HCT116 (cell line): ENCODE measurements around the gene MTREX. TPM values are rescaled to one million over a fixed set of nuclear protein-coding genes. Genes with fewer than 3 reads are reported as not detected.
A peak's percentile ranks its signal among the peaks of the same experiment; 100 is the strongest.

Experiments used
- ATAC-seq: fragments of 200-7000 bp; cut with Tn5 transposase; 2 replicates; pipeline ENCODE4 v1.9.1; 2020; ENCODE audit warnings: mild to moderate bottlenecking, moderate library complexity
- BruUV-seq: library from RNA; stranded (reverse); fragments of 400-500 nt; replicated peaks from 2 replicates; lab custom pipeline; 2021; lab: Mats Ljungman, UMichigan
- CTCF ChIA-PET: fragments of 300-600 bp; sonication (Branson Sonifier 250); formaldehyde crosslinking; loops from one replicate; lab custom pipeline; 2021; ENCODE audit warnings: antibody characterized with exemption; lab: Charles Lee
- POLR2A ChIA-PET: fragments of 300-600, 350-600 bp; sonication (Branson Sonifier 250); formaldehyde crosslinking; loops from one replicate; lab custom pipeline; 2021; ENCODE audit warnings: antibody characterized with exemption; lab: Charles Lee
- RAD21 ChIA-PET, 2 experiments: fragments of 300-600 bp; sonication (Branson Sonifier 250); formaldehyde crosslinking; loops; one replicate each; lab custom pipeline; 2023; ENCODE audit warnings: low total read pairs in 2 of 2; ENCODE audit not compliant: uncharacterized antibody in 2 of 2, unreplicated experiment in 2 of 2, low non-redundant PET in 1 of 2; lab: Charles Lee
- DNase-seq: peaks from one replicate; pipeline ENCODE4 v3.0.0-alpha.2; 2010; ENCODE audit warnings: low read depth, low spot score
- H2AFZ ChIP-seq: fragments of 200-600 bp; shearing (Covaris generic), sonication (generic); 2 replicates; pipeline ENCODE4 v1.6.1; 2017; ENCODE audit warnings: low read depth, mixed run types, mixed read lengths, antibody characterized with exemption, low read length; ENCODE audit not compliant: poor library complexity, severe bottlenecking
- H3K27ac ChIP-seq: 2 replicates; pipeline ENCODE4 v1.5.1; 2012; ENCODE audit warnings: low read depth, low read length
- H3K27me3 ChIP-seq: fragments of 200-600 bp; sonication (generic); 2 replicates; pipeline ENCODE4 v1.6.1; 2016; ENCODE audit warnings: mixed run types, low read length, mixed read lengths; ENCODE audit not compliant: insufficient read depth
- H3K36me3 ChIP-seq, 2 experiments: fragments of 200-500 bp in 1 of 2; fragments of 200-600 bp in 1 of 2; sonication (Bioruptor generic) in 1 of 2; sonication (generic) in 1 of 2; 2 replicates each; pipeline versions ENCODE4 v1.5.1 to v1.6.1; 2014 to 2016; ENCODE audit warnings: low read length in 2 of 2, inconsistent platforms in 1 of 2, mixed read lengths in 1 of 2, mixed run types in 1 of 2; ENCODE audit not compliant: insufficient read depth in 2 of 2, control insufficient read depth in 1 of 2
- H3K4me1 ChIP-seq, 2 experiments: fragments of 200-600 bp in 1 of 2; sonication (generic) in 1 of 2; 2 replicates each; pipeline versions ENCODE4 v1.5.1 to v1.6.1; 2012 to 2017; ENCODE audit warnings: low read length in 2 of 2, inconsistent platforms in 1 of 2, mild to moderate bottlenecking in 1 of 2, mixed read lengths in 1 of 2, mixed run types in 1 of 2, moderate library complexity in 1 of 2; ENCODE audit not compliant: insufficient read depth in 2 of 2, control insufficient read depth in 1 of 2
- H3K4me2 ChIP-seq: fragments of 200-600 bp; sonication (generic); 2 replicates; pipeline ENCODE4 v1.6.1; 2017; ENCODE audit warnings: mixed run types, low read length, mixed read lengths
- H3K4me3 ChIP-seq, 2 experiments: fragments of 200-600 bp in 1 of 2; sonication (generic) in 1 of 2; replicated peaks in 1 of 2; 2 replicates each; pipeline ENCODE4 v1.5.1; 2011 to 2016; ENCODE audit warnings: low read length in 2 of 2, control low read depth in 1 of 2, low read depth in 1 of 2, mild to moderate bottlenecking in 1 of 2, mixed read lengths in 1 of 2, mixed run types in 1 of 2
- H3K79me2 ChIP-seq: fragments of 200-600 bp; sonication (generic); 2 replicates; pipeline ENCODE4 v1.6.1; 2017; ENCODE audit warnings: mild to moderate bottlenecking, mixed run types, low read length, moderate library complexity, mixed read lengths; ENCODE audit not compliant: insufficient read depth
- H3K9ac ChIP-seq: fragments of 200-600 bp; sonication (generic); 2 replicates; pipeline ENCODE4 v1.6.1; 2016; ENCODE audit warnings: low read length, mixed read lengths
- H3K9me2 ChIP-seq: fragments of 200-600 bp; sonication (generic), shearing (Covaris generic); 2 replicates; pipeline ENCODE4 v1.6.1; 2017; ENCODE audit warnings: mixed run types, mild to moderate bottlenecking, moderate library complexity; ENCODE audit not compliant: insufficient read depth
- H3K9me3 ChIP-seq, 2 experiments: fragments of 200-500 bp in 1 of 2; fragments of 200-600 bp in 1 of 2; sonication (Bioruptor generic) in 1 of 2; sonication (generic) in 1 of 2; 2 replicates each; pipeline ENCODE4 v1.6.1; 2014 to 2017; ENCODE audit warnings: low read length in 2 of 2, mixed read lengths in 2 of 2, inconsistent platforms in 1 of 2, low read depth in 1 of 2, mild to moderate bottlenecking in 1 of 2, mixed run types in 1 of 2, moderate library complexity in 1 of 2; ENCODE audit not compliant: control insufficient read depth in 1 of 2, insufficient read depth in 1 of 2
- H4K20me1 ChIP-seq: fragments of 200-600 bp; sonication (generic), shearing (Covaris generic); 2 replicates; pipeline ENCODE4 v1.6.1; 2017; ENCODE audit warnings: mixed run types, mild to moderate bottlenecking, moderate library complexity; ENCODE audit not compliant: insufficient read depth
- CBX3 ChIP-seq: IDR thresholded peaks from 2 replicates; pipeline ENCODE4 v1.6.1; 2012; ENCODE audit warnings: low read depth
- ELF1 ChIP-seq: IDR thresholded peaks from 2 replicates; pipeline ENCODE4 v1.6.1; 2012; ENCODE audit warnings: low read depth, borderline replicate concordance
- EZH2phosphoT487 ChIP-seq: fragments of 200-600 bp; IDR thresholded peaks from 2 replicates; pipeline ENCODE4 v1.6.1; 2018; ENCODE audit warnings: antibody characterized with exemption, borderline replicate concordance
- JUND ChIP-seq: IDR thresholded peaks from 2 replicates; pipeline ENCODE4 v1.6.1; 2012
- RAD21 ChIP-seq: IDR thresholded peaks from 2 replicates; pipeline ENCODE4 v1.6.1; 2012; ENCODE audit warnings: low read depth, mild to moderate bottlenecking
- REST ChIP-seq: IDR thresholded peaks from 2 replicates; pipeline ENCODE4 v1.6.1; 2012; ENCODE audit warnings: low read depth
- SRF ChIP-seq: IDR thresholded peaks from 2 replicates; pipeline ENCODE4 v1.6.1; 2012; ENCODE audit warnings: low read depth
- TCF7L2 ChIP-seq: IDR thresholded peaks from 2 replicates; pipeline ENCODE4 v1.7.0; 2011; ENCODE audit warnings: borderline replicate concordance, inconsistent platforms; ENCODE audit not compliant: insufficient read depth, insufficient read length; ENCODE audit errors: extremely low read depth
- YY1 ChIP-seq: IDR thresholded peaks from 2 replicates; pipeline ENCODE4 v1.6.1; 2011; ENCODE audit warnings: low read length, low read depth, moderate library complexity, mild to moderate bottlenecking; ENCODE audit not compliant: insufficient replicate concordance; ENCODE audit errors: extremely low read depth
- intact Hi-C: fragments of 100-400 bp; cut with micrococcal nuclease; formaldehyde crosslinking; loops from 2 replicates; pipeline ENCODE4 v1.10.0; 2022
- total RNA-seq: library from RNA; stranded (reverse); gene quantifications from one replicate; pipeline ENCODE4 v1.2.1, GENCODE V29; 2021; ENCODE audit not compliant: unreplicated experiment

Gene MTREX
- total RNA-seq, 1 experiment from 2014 or later: 101 TPM

DNA sequence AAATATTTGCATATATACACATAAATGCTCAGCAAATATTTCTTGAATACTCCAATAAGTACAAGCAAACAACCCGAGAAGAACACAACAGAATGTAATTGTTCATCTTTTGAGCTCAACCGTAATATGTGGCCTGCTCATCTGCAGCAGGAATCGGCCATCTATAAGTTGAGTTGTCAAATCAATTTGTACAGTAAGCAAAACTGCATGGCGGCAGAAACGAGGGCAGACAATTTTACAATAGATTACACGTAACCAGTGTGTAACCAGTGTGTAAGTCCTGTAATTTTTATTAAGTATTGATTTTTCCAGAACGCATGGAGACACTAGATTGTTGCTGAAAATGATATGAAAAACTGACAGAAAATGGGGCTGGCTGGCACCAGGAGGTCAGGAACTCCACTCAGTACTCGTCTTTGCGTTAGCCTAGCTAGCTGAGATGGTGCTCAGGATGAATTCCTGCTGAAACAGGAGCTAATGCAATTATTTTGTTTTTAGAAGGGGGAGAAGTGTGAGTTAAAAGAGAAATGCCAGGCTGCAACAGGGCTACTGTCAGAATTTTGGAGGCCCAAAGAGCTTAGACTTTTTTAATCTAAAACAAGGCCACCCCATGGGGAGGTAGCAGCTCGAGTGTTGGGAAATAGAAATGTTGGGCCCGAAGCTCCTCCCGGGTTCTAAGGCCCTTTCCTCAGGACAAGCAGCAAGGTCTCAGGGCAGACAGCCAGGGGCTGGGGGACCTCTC lies 977 bp upstream of the MTREX start:
- peak overlapping the region; percentile 87 for H3K4me2 ChIP-seq
- H3K79me2 ChIP-seq: peaks cover 98% of the 10 kb centered on the region
- POLR2A ChIA-PET: interaction anchor here (0.8 to 2.1 kb wide), 7 partner anchors 9 to 81 kb away, joined by 3 to 6 read pairs (median 5); no protein-coding TSS in a partner anchor
- intact Hi-C loops: loop anchor here (2.0 to 10.0 kb wide), 3 partner anchors 80 to 1048 kb away; partner anchors contain the start of genes CDC20B and MCIDAS
- peaks cover 0 to 17% of the 10 kb centered on the region in 2 experiments; a peak in 2 of 4 replicates for H3K36me3 ChIP-seq
- H2AFZ ChIP-seq: peak overlapping the region; percentile 66
- no peak for DNase-seq
- RAD21 ChIA-PET: no interaction called here
- ATAC-seq: peak; percentile 6
- TF ChIP-seq CBX3: peak; percentile 6; the same call in 1 of the 2 replicates
- TF ChIP-seq SRF: no peak
- no peak for TF ChIP-seq YY1
- no peak for TF ChIP-seq TCF7L2
- TF ChIP-seq, all 23 proteins: peak for 1
- Histone ChIP-seq H3K27me3 (no peaks in the 10 kb centered on the region), H3K4me3 (peak overlapping the region; percentile 89 to 96), H3K9me2 (no peaks in the 10 kb centered on the region), H3K9ac (peak overlapping the region; percentile 96), H3K4me1 (peaks cover 18 to 19% of the 10 kb centered on the region in 2 experiments), H3K9me3 (peaks cover 0 to 4% of the 10 kb centered on the region in 2 experiments; a peak in 1 of 4 replicates), H3K27ac (peak overlapping the region; percentile 93), H4K20me1 (peaks cover 15% of the 10 kb centered on the region; the same call in 1 of the 2 replicates)
- CTCF ChIA-PET: interaction anchor here (0.7 kb wide), 2 partner anchors 13 to 88 kb away, joined by 3 read pairs; no protein-coding TSS in a partner anchor
- TSS peak; percentile 52 for BruUV-seq

DNA sequence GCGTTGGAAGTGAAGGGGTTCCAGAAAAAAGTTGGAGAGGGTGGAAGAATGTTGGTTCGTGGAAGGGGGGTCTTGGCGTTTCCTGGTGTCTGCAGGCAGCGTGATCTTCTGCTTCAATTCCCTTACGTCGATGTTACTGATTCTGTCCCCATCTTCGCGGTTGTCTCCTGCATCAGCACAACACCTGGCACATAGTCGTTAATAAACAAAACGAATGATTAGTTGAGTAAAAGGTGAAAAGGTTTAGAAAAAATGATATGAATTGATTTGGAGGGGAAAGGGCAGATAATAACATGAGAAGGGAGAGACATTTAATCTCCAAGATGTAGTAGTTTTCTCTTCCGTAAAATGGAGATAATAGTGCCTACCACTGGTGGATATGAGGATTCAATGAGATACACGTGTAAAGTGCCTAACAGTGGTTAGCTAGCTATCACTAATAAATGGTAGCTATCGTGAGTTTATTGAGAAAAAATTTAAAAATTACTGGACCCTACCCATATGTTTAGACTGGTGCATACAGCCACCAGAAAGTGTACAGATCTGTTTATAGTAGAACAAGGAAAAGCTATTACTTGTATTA lies 556 bp downstream of the MTREX start:
- Histone ChIP-seq H3K27me3 (no peaks in the 10 kb centered on the region), H3K4me1 (peaks cover 18 to 19% of the 10 kb centered on the region in 2 experiments), H2AFZ (peak overlapping the region; percentile 66), H3K27ac (peak overlapping the region; percentile 93), H4K20me1 (peaks cover 16% of the 10 kb centered on the region; the same call in 1 of the 2 replicates), H3K9me2 (no peaks in the 10 kb centered on the region), H3K9ac (peak overlapping the region; percentile 96), H3K4me3 (peak overlapping the region; percentile 89 to 96), H3K4me2 (peak overlapping the region; percentile 87), H3K9me3 (no peaks in the 10 kb centered on the region; a peak in 1 of 4 replicates), H3K79me2 (peaks cover 98% of the 10 kb centered on the region), H3K36me3 (peaks cover 0 to 8% of the 10 kb centered on the region in 2 experiments; a peak in 2 of 4 replicates)
- TSS peak; percentile 69 for BruUV-seq
- ATAC-seq: peak; percentile 21
- POLR2A ChIA-PET: interaction anchor here (1.1 to 2.1 kb wide), 5 partner anchors 17 to 82 kb away, joined by 3 to 6 read pairs (median 5); no protein-coding TSS in a partner anchor
- RAD21 ChIA-PET: interaction anchor here (0.6 to 1.0 kb wide), 2 partner anchors 12 to 75 kb away, joined by 3 to 4 read pairs; no protein-coding TSS in a partner anchor
- CTCF ChIA-PET: interaction anchor here (1.0 to 1.1 kb wide), 2 partner anchors 9 to 15 kb away, joined by 3 to 5 read pairs; no protein-coding TSS in a partner anchor
- intact Hi-C loops: loop anchor here (5.0 to 10.0 kb wide), 2 partner anchors 136 to 1046 kb away; partner anchors contain the start of gene CDC20B
- DNase-seq: no peak
- TF ChIP-seq YY1: no peak
- TF ChIP-seq EZH2phosphoT487: no peak
- TF ChIP-seq JUND: no peak
- TF ChIP-seq RAD21: peak; percentile 16; the same call in 1 of the 2 replicates
- no peak for TF ChIP-seq REST
- TF ChIP-seq ELF1: no peak
